ENCODE measurements around the gene TMEM170B.

The TMEM170B gene

DNA sequence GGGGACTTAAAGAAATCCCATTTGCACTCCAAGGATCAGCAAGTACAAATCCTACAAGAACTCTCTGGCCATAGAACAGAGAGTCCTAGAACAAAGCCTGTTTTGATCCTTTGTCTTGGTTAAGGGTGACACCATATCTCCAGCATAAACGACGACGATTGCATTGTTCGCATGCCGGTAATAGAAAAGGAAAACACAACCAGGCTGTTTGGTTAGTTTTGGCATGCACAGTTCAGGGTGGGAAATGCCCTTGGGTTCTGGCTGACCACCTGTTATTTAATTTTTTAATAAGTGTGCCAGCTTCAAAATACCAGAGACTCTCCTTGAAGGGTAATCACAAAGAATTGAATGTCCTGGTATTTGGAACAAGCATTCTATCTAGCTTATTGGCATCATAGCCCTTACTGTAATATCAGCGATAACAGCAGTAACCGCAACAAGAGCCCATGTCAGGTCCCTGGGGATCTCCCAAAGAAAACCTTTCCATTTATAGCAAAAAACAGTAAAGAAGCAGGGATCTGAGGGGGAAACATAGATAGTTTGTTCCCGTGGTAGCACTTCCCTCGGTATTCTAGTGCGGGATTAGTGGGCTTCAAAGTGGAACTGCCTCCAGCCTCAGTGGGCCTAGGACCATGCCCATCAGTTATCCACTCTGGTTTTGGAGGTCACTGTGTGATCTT lies 77.1 kb downstream of the TMEM170B start:
- Histone ChIP-seq H3K4me3 (ENCODE audit: low read depth, low read length) (no peak overlapping the region), H3K9me3 (no peaks in the 10 kb centered on the region), H3K36me3 (no peaks in the 10 kb centered on the region), H3K4me1 (no peaks in the 10 kb centered on the region), H3K27me3 (no peaks in the 10 kb centered on the region)
- no peak for DNase-seq
- TF ChIP-seq, protein P1, sequence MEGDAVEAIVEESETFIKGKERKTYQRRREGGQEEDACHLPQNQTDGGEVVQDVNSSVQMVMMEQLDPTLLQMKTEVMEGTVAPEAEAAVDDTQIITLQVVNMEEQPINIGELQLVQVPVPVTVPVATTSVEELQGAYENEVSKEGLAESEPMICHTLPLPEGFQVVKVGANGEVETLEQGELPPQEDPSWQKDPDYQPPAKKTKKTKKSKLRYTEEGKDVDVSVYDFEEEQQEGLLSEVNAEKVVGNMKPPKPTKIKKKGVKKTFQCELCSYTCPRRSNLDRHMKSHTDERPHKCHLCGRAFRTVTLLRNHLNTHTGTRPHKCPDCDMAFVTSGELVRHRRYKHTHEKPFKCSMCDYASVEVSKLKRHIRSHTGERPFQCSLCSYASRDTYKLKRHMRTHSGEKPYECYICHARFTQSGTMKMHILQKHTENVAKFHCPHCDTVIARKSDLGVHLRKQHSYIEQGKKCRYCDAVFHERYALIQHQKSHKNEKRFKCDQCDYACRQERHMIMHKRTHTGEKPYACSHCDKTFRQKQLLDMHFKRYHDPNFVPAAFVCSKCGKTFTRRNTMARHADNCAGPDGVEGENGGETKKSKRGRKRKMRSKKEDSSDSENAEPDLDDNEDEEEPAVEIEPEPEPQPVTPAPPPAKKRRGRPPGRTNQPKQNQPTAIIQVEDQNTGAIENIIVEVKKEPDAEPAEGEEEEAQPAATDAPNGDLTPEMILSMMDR (IDR thresholded peaks at IDR 0.05; ENCODE audit: low read depth, low read length), result no peak

DNA sequence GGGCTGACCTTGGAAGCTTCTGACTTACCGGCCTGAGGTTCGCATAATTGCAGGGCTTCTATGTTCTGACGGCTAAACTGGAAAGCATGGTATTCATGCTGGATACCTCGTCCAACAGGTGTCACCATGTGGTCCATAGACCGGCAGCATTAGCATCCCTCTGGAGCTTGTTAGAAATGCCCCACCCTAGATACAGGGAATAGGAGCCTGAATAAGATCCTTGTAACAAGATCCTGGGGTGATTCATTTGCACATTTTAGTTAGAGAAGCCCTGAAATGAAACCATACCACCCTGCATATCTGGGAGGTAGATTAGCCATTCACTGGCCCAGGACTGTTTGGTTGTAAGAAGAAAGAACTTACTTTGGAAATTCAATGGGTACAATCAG lies 77.7 kb downstream of the TMEM170B start:
- no peaks in the 10 kb centered on the region for H3K27me3 ChIP-seq
- no peaks in the 10 kb centered on the region for H3K9me3 ChIP-seq
- TF ChIP-seq, protein P1 (IDR thresholded peaks at IDR 0.05; ENCODE audit: low read depth, low read length), result no peak
- no peaks in the 10 kb centered on the region for H3K36me3 ChIP-seq
- no peak for DNase-seq
- H3K4me3 ChIP-seq (ENCODE audit: low read depth, low read length), result no peak overlapping the region
- no peaks in the 10 kb centered on the region for H3K4me1 ChIP-seq

DNA sequence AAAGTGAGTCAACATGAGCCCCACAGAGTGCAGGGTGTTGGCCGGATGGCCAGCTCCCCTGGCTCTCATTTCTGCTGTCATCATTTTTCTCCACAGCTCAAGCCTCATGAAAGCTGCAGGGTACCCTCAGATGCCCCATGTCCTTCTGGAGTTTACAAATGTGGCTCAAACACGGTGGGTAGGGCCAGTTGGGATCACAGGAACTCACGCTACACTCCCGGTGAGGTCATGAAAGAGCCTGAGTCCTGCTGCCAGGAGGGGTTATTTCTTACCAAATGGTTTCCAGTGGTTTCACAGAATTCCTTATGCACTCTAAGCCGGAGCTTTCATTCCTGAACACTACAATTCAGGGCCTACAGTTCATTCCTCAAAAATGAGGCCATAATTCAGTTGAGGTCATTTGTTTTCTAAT lies 78.7 kb downstream of the TMEM170B start:
- no peaks in the 10 kb centered on the region for H3K27me3 ChIP-seq
- no peaks in the 10 kb centered on the region for H3K36me3 ChIP-seq
- no peak overlapping the region for H3K4me3 ChIP-seq (ENCODE audit: low read depth, low read length)
- no peak for DNase-seq
- no peaks in the 10 kb centered on the region for H3K4me1 ChIP-seq
- TF ChIP-seq, protein P1 (IDR thresholded peaks at IDR 0.05; ENCODE audit: low read depth, low read length), result no peak
- no peaks in the 10 kb centered on the region for H3K9me3 ChIP-seq

DNA sequence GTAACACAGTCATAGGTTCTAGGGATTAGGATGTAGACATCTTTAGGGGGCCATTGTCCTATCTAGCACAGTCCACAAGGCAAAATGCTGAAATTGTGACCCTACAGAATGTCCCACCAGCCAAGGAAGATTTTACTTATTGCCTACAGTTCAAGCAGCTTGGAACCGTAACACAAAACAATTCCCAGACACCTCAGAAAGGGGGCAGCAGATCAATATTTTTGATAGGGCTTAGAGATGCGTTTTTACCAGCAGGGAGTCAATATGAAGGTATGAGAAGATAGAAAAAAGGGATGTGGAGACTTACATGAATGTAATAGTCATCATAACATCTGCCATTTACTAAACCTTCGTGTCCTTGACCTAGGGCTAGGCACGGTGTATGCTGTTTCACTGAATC lies 81.0 kb downstream of the TMEM170B start:
- DNase-seq, result no peak
- Histone ChIP-seq H3K9me3 (no peaks in the 10 kb centered on the region), H3K4me1 (no peaks in the 10 kb centered on the region), H3K4me3 (ENCODE audit: low read depth, low read length) (no peak overlapping the region), H3K36me3 (no peaks in the 10 kb centered on the region), H3K27me3 (no peaks in the 10 kb centered on the region)
- TF ChIP-seq, protein P1 (IDR thresholded peaks at IDR 0.05; ENCODE audit: low read depth, low read length), result peak; percentile 51

DNA sequence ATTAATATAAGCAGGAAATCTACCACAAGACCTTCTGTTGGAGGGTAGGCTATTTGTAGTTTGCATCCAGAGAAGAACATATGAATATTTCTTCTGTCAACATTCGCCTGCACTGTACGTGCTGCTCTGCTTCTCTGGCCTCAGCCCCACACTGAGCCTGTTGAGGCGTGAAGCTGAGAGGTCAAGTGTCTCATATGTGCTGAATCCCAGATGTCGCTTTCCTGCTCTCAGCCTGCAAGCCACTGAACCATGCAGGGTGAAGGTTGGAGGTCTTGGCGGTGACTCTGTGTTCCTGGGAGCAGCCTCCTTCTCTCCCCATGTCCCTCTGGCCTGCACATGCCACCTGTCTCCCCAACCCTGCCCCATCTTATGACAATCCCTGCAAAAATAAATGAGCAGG lies 83.6 kb downstream of the TMEM170B start:
- Histone ChIP-seq H3K4me3 (ENCODE audit: low read depth, low read length) (no peak overlapping the region), H3K4me1 (no peaks in the 10 kb centered on the region), H3K9me3 (no peaks in the 10 kb centered on the region), H3K27me3 (no peaks in the 10 kb centered on the region), H3K36me3 (no peaks in the 10 kb centered on the region)
- peak; percentile 15 for DNase-seq
- TF ChIP-seq, protein P1 (IDR thresholded peaks at IDR 0.05; ENCODE audit: low read depth, low read length), result no peak

DNA sequence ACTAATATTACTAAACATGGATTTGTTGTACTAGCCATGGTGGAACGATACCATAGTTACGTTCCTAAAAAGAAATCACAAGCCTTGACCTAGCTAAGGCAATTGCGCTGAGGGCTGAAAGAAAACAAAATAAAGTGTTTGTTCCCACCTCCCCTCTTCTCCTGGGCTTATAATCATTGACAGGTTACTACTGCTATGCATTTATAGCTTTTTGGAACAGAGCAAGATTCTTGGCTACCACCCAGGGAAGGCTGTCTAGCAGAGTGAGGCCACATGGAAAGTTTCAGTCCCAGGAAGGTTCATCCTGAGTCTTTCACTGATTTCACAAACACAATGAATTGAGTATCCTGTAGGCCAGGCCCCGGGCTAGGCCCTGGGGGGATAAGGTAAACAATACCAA lies 84.6 kb downstream of the TMEM170B start:
- no peak for DNase-seq
- H3K9me3 ChIP-seq, result no peaks in the 10 kb centered on the region
- H3K4me3 ChIP-seq (ENCODE audit: low read depth, low read length), result no peak overlapping the region
- TF ChIP-seq, protein P1 (IDR thresholded peaks at IDR 0.05; ENCODE audit: low read depth, low read length), result no peak
- no peaks in the 10 kb centered on the region for H3K4me1 ChIP-seq
- H3K36me3 ChIP-seq, result no peaks in the 10 kb centered on the region
- H3K27me3 ChIP-seq, result no peaks in the 10 kb centered on the region
